HepG2 (cell line): Measurements from ENCODE around the gene ZNF248.

ENCODE experiments used
- FOXK2 ChIP-seq: fragments of 450-650 bp; IDR thresholded peaks from 2 replicates; pipeline ENCODE4 v1.6.1; 2016
- GZF1 ChIP-seq: sonication (generic); formaldehyde crosslinking; IDR thresholded peaks from 2 replicates; pipeline ENCODE4 v1.5.1; 2020; ENCODE audit warnings: mild to moderate bottlenecking, missing genetic modification reagents
- HMG20A ChIP-seq: IDR thresholded peaks from 2 replicates; pipeline ENCODE4 v1.6.1; 2016; ENCODE audit warnings: borderline replicate concordance
- IKZF1 ChIP-seq: fragments of 450-650 bp; IDR thresholded peaks from 2 replicates; pipeline ENCODE4 v1.7.1; 2016
- JUND ChIP-seq: sonication (generic); formaldehyde crosslinking; IDR thresholded peaks from 2 replicates; pipeline ENCODE4 v1.8.0; 2022; ENCODE audit warnings: mild to moderate bottlenecking, missing genetic modification reagents
- KAT8 ChIP-seq: IDR thresholded peaks from 2 replicates; pipeline ENCODE4 v1.6.1; 2016; ENCODE audit warnings: missing genetic modification reagents, missing compliant biosample characterization
- NR2F1 ChIP-seq, 2 experiments: fragments of 450-650 bp in 1 of 2; formaldehyde crosslinking in 1 of 2; IDR thresholded peaks; 2 replicates each; pipeline versions ENCODE4 v1.5.0 to v1.6.1; 2016 to 2020; ENCODE audit warnings: mild to moderate bottlenecking in 1 of 2, missing compliant biosample characterization in 1 of 2, missing genetic modification reagents in 1 of 2, moderate library complexity in 1 of 2
- POLR2A ChIP-seq, 2 experiments: IDR thresholded peaks; 2 replicates each; pipeline ENCODE4 v1.6.1; 2011; ENCODE audit warnings: low read depth in 2 of 2, low read length in 2 of 2, mild to moderate bottlenecking in 1 of 2, moderate library complexity in 1 of 2; ENCODE audit not compliant: insufficient read depth in 1 of 2
- SMAD9 ChIP-seq: sonication (generic); formaldehyde crosslinking; IDR thresholded peaks from 2 replicates; pipeline ENCODE4 v1.5.1; 2020; ENCODE audit warnings: mild to moderate bottlenecking, missing genetic modification reagents
- SNAI1 ChIP-seq: sonication (generic); formaldehyde crosslinking; IDR thresholded peaks from 2 replicates; pipeline ENCODE4 v1.5.0; 2020; ENCODE audit warnings: mild to moderate bottlenecking, missing genetic modification reagents, borderline replicate concordance
- ZFX ChIP-seq: sonication (generic); formaldehyde crosslinking; IDR thresholded peaks from 2 replicates; pipeline ENCODE4 v1.4.0; 2020; ENCODE audit warnings: mild to moderate bottlenecking, low read depth, missing genetic modification reagents, moderate library complexity
- ZMYM3 ChIP-seq: sonication (generic); formaldehyde crosslinking; IDR thresholded peaks from 2 replicates; pipeline ENCODE4 v1.5.1; 2020; ENCODE audit warnings: mild to moderate bottlenecking, missing genetic modification reagents
- ZNF274 ChIP-seq: sonication (generic); formaldehyde crosslinking; IDR thresholded peaks from 2 replicates; pipeline ENCODE4 v1.5.1; 2020; ENCODE audit warnings: mild to moderate bottlenecking, missing genetic modification reagents
- TF ChIP-seq, protein P1 (sequence below): sonication (generic); formaldehyde crosslinking; IDR thresholded peaks from 2 replicates; pipeline ENCODE4 v1.5.0; 2020; ENCODE audit warnings: mild to moderate bottlenecking, missing genetic modification reagents, moderate library complexity

DNA sequence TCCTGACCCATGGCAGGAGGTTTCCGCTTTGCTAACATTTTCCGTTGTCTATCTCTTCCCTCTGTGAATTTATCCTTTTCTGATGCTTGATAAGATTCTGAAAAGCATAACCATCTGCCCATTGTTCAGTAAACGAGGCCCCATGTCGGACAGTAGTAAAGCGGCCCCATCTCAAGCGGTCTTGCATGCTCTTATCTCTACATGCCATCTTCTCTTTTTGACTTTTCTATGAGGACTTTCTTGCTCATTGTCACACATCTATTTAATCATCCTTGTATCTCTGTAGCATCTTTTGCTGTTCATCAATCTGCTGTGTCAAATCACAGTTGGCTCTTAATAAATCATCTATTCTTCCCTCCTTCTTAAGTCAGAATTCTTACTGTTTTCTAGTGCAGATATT is 37.6 kb downstream of the ZNF248 start:
- no peak for TF ChIP-seq ZNF274
- no peak for TF ChIP-seq ZFX
- TF ChIP-seq KAT8 (CRISPR knock-in tag) = no peak
- no peak for TF ChIP-seq SMAD9 (CRISPR knock-in tag)
- no peak for TF ChIP-seq SNAI1
- no peak for TF ChIP-seq POLR2A (IDR thresholded peaks at IDR 0.05; ENCODE audit: insufficient read depth in 1 of 2, low read depth in 2 of 2, low read length in 2 of 2)
- no peak for TF ChIP-seq HMG20A (CRISPR knock-in tag)
- no peak for TF ChIP-seq NR2F1 (CRISPR knock-in tag; IDR thresholded peaks at IDR 0.05)
- no peak for TF ChIP-seq FOXK2
- TF ChIP-seq, protein P1, sequence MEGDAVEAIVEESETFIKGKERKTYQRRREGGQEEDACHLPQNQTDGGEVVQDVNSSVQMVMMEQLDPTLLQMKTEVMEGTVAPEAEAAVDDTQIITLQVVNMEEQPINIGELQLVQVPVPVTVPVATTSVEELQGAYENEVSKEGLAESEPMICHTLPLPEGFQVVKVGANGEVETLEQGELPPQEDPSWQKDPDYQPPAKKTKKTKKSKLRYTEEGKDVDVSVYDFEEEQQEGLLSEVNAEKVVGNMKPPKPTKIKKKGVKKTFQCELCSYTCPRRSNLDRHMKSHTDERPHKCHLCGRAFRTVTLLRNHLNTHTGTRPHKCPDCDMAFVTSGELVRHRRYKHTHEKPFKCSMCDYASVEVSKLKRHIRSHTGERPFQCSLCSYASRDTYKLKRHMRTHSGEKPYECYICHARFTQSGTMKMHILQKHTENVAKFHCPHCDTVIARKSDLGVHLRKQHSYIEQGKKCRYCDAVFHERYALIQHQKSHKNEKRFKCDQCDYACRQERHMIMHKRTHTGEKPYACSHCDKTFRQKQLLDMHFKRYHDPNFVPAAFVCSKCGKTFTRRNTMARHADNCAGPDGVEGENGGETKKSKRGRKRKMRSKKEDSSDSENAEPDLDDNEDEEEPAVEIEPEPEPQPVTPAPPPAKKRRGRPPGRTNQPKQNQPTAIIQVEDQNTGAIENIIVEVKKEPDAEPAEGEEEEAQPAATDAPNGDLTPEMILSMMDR = no peak
- TF ChIP-seq GZF1 (CRISPR knock-in tag) = no peak
- no peak for TF ChIP-seq IKZF1
- TF ChIP-seq ZMYM3 = no peak
- no peak for TF ChIP-seq JUND (CRISPR knock-in tag)
